Neural crest cell (in vitro differentiated cells): ENCODE measurements around the gene PRR20C. TPM values are rescaled to one million over a fixed set of nuclear protein-coding genes. Genes with fewer than 3 reads are reported as not detected.
"Not testable (repeated sequence)": the region's sequence is repeated elsewhere in the genome, so short reads cannot be mapped to it uniquely, and the experiment has no call there.

ENCODE experiments used
- DNase-seq: peaks from one replicate; pipeline ENCODE4 v3.0.0; 2021; ENCODE audit warnings: low read depth, mixed read lengths, low spot score
- H3K27ac Mint-ChIP-seq: one replicate; pipeline ENCODE4 v1.8.0; 2021; ENCODE audit warnings: mild to moderate bottlenecking, mixed read lengths; ENCODE audit not compliant: unreplicated experiment
- H3K27me3 Mint-ChIP-seq: 2 replicates; pipeline ENCODE4 v1.8.0; 2021; ENCODE audit warnings: low read depth, mild to moderate bottlenecking, mixed read lengths
- H3K36me3 Mint-ChIP-seq: 2 replicates; pipeline ENCODE4 v1.8.0; 2021; ENCODE audit warnings: low read depth, mild to moderate bottlenecking, mixed read lengths
- H3K4me1 Mint-ChIP-seq: 2 replicates; pipeline ENCODE4 v1.8.0; 2021; ENCODE audit warnings: mixed read lengths
- H3K4me3 Mint-ChIP-seq: one replicate; pipeline ENCODE4 v1.8.0; 2021; ENCODE audit warnings: mild to moderate bottlenecking, mixed read lengths
- H3K9me3 Mint-ChIP-seq: 2 replicates; pipeline ENCODE4 v1.8.0; 2021; ENCODE audit warnings: mixed read lengths
- total RNA-seq: library from RNA; stranded (reverse); gene quantifications from 2 replicates; pipeline ENCODE4 v1.2.1, GENCODE V29; 2021
- TF ChIP-seq, protein P1 (sequence below): fragments of 200-600 bp; sonication (generic); conservative IDR thresholded peaks from 2 replicates; pipeline ENCODE4 v1.5.0; 2021; ENCODE audit warnings: antibody characterized with exemption, mild to moderate bottlenecking

Gene PRR20C
- total RNA-seq, 1 donor from 2014 or later = not detected

- Mint-ChIP-seq H3K36me3 (no peaks in the 10 kb centered on the region), H3K9me3 (no peaks in the 10 kb centered on the region), H3K27me3 (no peaks in the 10 kb centered on the region), H3K4me1 (no peaks in the 10 kb centered on the region), H3K27ac (no peak overlapping the region), H3K4me3 (no peak overlapping the region)
- TF ChIP-seq, protein P1, sequence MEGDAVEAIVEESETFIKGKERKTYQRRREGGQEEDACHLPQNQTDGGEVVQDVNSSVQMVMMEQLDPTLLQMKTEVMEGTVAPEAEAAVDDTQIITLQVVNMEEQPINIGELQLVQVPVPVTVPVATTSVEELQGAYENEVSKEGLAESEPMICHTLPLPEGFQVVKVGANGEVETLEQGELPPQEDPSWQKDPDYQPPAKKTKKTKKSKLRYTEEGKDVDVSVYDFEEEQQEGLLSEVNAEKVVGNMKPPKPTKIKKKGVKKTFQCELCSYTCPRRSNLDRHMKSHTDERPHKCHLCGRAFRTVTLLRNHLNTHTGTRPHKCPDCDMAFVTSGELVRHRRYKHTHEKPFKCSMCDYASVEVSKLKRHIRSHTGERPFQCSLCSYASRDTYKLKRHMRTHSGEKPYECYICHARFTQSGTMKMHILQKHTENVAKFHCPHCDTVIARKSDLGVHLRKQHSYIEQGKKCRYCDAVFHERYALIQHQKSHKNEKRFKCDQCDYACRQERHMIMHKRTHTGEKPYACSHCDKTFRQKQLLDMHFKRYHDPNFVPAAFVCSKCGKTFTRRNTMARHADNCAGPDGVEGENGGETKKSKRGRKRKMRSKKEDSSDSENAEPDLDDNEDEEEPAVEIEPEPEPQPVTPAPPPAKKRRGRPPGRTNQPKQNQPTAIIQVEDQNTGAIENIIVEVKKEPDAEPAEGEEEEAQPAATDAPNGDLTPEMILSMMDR = no peak
- DNase-seq = no peak
These were observed 14.9 kb upstream of the PRR20C start for GRCh38 chr13:57138988-57139387.

DNA sequence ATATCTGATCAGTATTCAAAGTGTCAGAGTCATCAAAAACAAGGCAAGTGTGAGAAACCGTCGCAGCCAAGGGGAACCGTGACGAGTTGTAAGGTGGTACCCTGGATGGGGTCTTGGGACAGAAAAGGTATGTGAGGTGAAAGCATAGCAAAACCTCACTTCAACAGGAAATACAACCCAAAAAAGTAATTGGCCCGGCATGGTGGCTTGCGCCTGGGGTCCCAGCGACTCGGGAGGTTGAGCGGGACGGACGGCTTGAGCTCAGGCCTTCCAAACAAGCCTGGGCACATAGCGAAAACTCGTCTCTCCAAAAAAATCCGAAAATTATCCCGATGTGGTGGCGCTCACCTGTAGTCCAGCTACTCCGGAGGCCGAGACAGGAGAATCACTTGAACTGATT lies 14.1 kb upstream of the PRR20C start:
- not testable (repeated sequence) for H3K4me1 Mint-ChIP-seq, H3K9me3 Mint-ChIP-seq, DNase-seq, H3K27ac Mint-ChIP-seq, H3K36me3 Mint-ChIP-seq, H3K4me3 Mint-ChIP-seq, H3K27me3 Mint-ChIP-seq

- not testable (repeated sequence) for H3K4me3 Mint-ChIP-seq, H3K36me3 Mint-ChIP-seq, H3K9me3 Mint-ChIP-seq, H3K27me3 Mint-ChIP-seq, DNase-seq, H3K4me1 Mint-ChIP-seq, H3K27ac Mint-ChIP-seq
These were observed 13.5 kb upstream of the PRR20C start, which contains the start of gene PRR20A for GRCh38 chr13:57140235-57140968. Gene PRR20A, plus strand, starts transcription at chr13:57140918. Its CDS starts 387 bp downstream, at chr13:57141305.

GRCh38 chr13:57147188-57147587 lies 6.7 kb upstream of the PRR20C start, which contains the start of gene PRR20B:
Gene PRR20B, plus strand, starts transcription at chr13:57147488. Its CDS starts 387 bp downstream, at chr13:57147875.
- H3K36me3 Mint-ChIP-seq, H3K27me3 Mint-ChIP-seq, H3K27ac Mint-ChIP-seq, H3K4me1 Mint-ChIP-seq, H3K4me3 Mint-ChIP-seq, H3K9me3 Mint-ChIP-seq, DNase-seq: not testable (repeated sequence)

GRCh38 chr13:57148106-57148505 lies 5.8 kb upstream of the PRR20C start:
- H3K27me3 Mint-ChIP-seq, DNase-seq, H3K9me3 Mint-ChIP-seq, H3K4me3 Mint-ChIP-seq, H3K27ac Mint-ChIP-seq, H3K36me3 Mint-ChIP-seq, H3K4me1 Mint-ChIP-seq: not testable (repeated sequence)

- H3K9me3 Mint-ChIP-seq, DNase-seq, H3K4me3 Mint-ChIP-seq, H3K4me1 Mint-ChIP-seq, H3K27ac Mint-ChIP-seq, H3K36me3 Mint-ChIP-seq, H3K27me3 Mint-ChIP-seq: not testable (repeated sequence)
These were observed 6.5 kb downstream of the PRR20C start, which contains the start of gene PRR20D for GRCh38 chr13:57160332-57160731. Gene PRR20D, plus strand, starts transcription at chr13:57160632. Its CDS starts 387 bp downstream, at chr13:57161019.

DNA sequence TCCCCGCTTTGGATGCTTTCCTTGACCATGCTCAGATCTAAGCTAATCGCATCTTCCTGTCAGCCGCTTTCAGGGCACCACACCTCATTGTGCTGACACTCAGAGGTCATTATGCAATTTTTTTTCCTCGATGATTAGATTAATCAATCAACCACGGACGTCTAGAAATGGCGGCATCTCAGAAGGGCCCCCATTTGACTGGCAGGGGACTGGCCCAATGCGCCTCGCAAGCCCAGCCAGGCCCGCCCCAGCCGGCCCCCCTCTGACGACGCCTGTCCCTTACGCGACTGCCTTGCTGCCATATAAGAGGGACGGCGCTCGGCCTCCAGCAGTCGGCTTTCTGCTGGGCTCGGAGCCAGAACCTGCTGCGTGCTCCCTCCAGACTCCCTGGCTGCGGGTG lies 13.0 kb downstream of the PRR20C start, which contains the start of gene PRR20E:
TSS of gene PRR20E (plus strand) at position 301 of the 400 bp plus-strand sequence. CDS start 387 bp downstream, outside the sequence.
- H3K9me3 Mint-ChIP-seq, DNase-seq, H3K27ac Mint-ChIP-seq, H3K27me3 Mint-ChIP-seq, H3K4me1 Mint-ChIP-seq, H3K4me3 Mint-ChIP-seq, H3K36me3 Mint-ChIP-seq: not testable (repeated sequence)

GRCh38 chr13:57191667-57192066 lies 37.8 kb downstream of the PRR20C start:
- Mint-ChIP-seq H3K4me3 (no peak overlapping the region), H3K4me1 (no peaks in the 10 kb centered on the region), H3K27me3 (no peaks in the 10 kb centered on the region), H3K27ac (no peak overlapping the region), H3K36me3 (no peaks in the 10 kb centered on the region), H3K9me3 (no peaks in the 10 kb centered on the region)
- no peak for DNase-seq
- TF ChIP-seq, protein P1 = no peak

Other genes with a start within 250 kb of the PRR20C start
- not detected in 2 replicates for gene PRR20A, start 13.1 kb upstream of the PRR20C start, total RNA-seq
- not detected in 2 replicates for gene PRR20B, start 6.6 kb upstream of the PRR20C start, total RNA-seq
- gene PRR20D, start 6.6 kb downstream of the PRR20C start, total RNA-seq = not detected in 2 replicates
- not detected in 2 replicates for gene PRR20E, start 13.1 kb downstream of the PRR20C start, total RNA-seq